A549 (cell line): ENCODE data around the gene SLC29A3.

Source experiments
- CEBPB ChIP-seq, 2 experiments: fragments of >200 bp in 1 of 2; sonication (Bioruptor Twin) in 1 of 2; formaldehyde crosslinking in 1 of 2; IDR thresholded peaks; 2 replicates each; pipeline ENCODE4 v1.6.1; 2012 to 2016
- HOXA7 ChIP-seq: fragments of 250-450 bp; sonication (Bioruptor Pico); IDR thresholded peaks from 2 replicates; pipeline ENCODE4 v1.5.0; 2020; ENCODE audit warnings: mild to moderate bottlenecking, moderate library complexity
- KDM1A ChIP-seq: fragments of 200-600 bp; sonication (generic); IDR thresholded peaks from 2 replicates; pipeline ENCODE4 v1.6.1; 2016; ENCODE audit warnings: low read depth, mild to moderate bottlenecking
- MAZ ChIP-seq: fragments of 150-350 bp; IDR thresholded peaks from 2 replicates; pipeline ENCODE4 v1.6.1; 2014; ENCODE audit warnings: antibody characterized with exemption, low read depth, low read length, borderline replicate concordance
- POLR2A ChIP-seq: IDR thresholded peaks from 2 replicates; pipeline ENCODE4 v1.6.1; 2012; ENCODE audit warnings: mild to moderate bottlenecking, low read length
- POLR2AphosphoS2 ChIP-seq: conservative IDR thresholded peaks from 2 replicates; pipeline ENCODE4 v1.6.1; 2012; ENCODE audit warnings: low read length, improper control_type of control experiment, inconsistent platforms
- SMC3 ChIP-seq: fragments of >200 bp; sonication (Bioruptor Twin); formaldehyde crosslinking; IDR thresholded peaks from 3 replicates; pipeline ENCODE4 v1.6.1; 2018; ENCODE audit warnings: inconsistent platforms
- SREBF2 ChIP-seq: fragments of 450-650 bp; IDR thresholded peaks from 2 replicates; pipeline ENCODE4 v1.6.1; 2014; ENCODE audit warnings: mild to moderate bottlenecking, moderate library complexity
- TF ChIP-seq, protein P1 (sequence below): fragments of >200 bp; sonication (Bioruptor Twin); formaldehyde crosslinking; IDR thresholded peaks from 3 replicates; pipeline ENCODE4 v1.5.1; 2016

DNA sequence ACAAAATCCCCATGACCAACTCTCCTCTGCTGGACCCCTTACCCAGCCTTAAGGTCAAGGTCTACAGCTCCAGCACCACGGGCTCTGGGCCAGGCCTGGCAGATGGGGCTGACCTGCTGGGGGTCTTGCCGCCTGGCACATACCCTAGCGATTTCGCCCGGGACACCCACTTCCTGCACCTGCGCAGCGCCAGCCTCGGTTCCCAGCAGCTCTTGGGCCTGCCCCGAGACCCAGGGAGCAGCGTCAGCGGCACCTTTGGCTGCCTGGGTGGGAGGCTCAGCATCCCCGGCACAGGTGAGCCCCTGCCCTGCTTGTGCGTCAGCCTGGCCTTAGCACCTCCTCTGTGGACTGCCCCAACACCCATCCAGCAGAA is 27.5 kb upstream of the SLC29A3 start:
- TF ChIP-seq, protein P1, sequence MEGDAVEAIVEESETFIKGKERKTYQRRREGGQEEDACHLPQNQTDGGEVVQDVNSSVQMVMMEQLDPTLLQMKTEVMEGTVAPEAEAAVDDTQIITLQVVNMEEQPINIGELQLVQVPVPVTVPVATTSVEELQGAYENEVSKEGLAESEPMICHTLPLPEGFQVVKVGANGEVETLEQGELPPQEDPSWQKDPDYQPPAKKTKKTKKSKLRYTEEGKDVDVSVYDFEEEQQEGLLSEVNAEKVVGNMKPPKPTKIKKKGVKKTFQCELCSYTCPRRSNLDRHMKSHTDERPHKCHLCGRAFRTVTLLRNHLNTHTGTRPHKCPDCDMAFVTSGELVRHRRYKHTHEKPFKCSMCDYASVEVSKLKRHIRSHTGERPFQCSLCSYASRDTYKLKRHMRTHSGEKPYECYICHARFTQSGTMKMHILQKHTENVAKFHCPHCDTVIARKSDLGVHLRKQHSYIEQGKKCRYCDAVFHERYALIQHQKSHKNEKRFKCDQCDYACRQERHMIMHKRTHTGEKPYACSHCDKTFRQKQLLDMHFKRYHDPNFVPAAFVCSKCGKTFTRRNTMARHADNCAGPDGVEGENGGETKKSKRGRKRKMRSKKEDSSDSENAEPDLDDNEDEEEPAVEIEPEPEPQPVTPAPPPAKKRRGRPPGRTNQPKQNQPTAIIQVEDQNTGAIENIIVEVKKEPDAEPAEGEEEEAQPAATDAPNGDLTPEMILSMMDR = no peak
- TF ChIP-seq HOXA7 (CRISPR knock-in tag) (no peak), POLR2AphosphoS2 (no peak), CEBPB (IDR thresholded peaks at IDR 0.05) (no peak), POLR2A (no peak), SMC3 (no peak), KDM1A (no peak), SREBF2 (no peak), MAZ (no peak)
